Skeletal muscle cell (primary cell): ENCODE results near the gene C17orf78.
A peak's percentile ranks its signal among the peaks of the same experiment; 100 is the strongest.
"Not testable (repeated sequence)": the region's sequence is repeated elsewhere in the genome, so short reads cannot be mapped to it uniquely, and the experiment has no call there.

Source experiments
- DNase-seq: peaks from one replicate; pipeline ENCODE4 v3.0.0-alpha.2; 2010; ENCODE audit warnings: low read depth
- H3K4me3 ChIP-seq: 2 replicates; pipeline ENCODE4 v1.5.1; 2011; ENCODE audit warnings: low read depth, mild to moderate bottlenecking, control low read depth, low read length, moderate library complexity

Gene C17orf78

DNA sequence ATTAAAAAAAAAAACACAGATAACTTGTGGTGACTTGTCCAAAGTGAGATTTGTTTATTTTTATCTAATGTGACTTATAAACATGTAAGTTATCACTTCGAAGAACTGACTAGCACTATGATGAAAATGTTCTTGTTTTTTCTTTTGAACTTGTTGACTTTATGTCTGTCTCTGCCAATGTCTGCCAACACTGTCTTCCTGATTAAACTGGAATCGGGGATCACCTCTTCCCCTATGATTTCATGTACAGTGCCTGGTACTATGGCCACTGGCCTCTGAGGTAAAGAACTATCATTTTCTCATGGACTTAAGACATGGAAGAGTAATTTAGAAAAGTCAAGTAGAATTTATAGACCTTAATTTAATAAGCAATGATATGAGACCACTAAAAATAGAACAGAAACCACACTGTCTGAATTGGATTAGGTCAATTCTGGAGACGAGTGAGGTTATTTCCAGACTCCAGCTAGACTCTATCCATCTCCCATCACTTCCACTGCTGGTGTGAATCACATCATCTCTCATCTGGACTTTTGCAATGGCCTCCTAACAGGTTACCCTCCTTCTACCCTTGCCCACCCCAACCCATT is 8.9 kb downstream of the C17orf78 start:
- H3K4me3 ChIP-seq, result no peak overlapping the region
- no peak for DNase-seq

DNA sequence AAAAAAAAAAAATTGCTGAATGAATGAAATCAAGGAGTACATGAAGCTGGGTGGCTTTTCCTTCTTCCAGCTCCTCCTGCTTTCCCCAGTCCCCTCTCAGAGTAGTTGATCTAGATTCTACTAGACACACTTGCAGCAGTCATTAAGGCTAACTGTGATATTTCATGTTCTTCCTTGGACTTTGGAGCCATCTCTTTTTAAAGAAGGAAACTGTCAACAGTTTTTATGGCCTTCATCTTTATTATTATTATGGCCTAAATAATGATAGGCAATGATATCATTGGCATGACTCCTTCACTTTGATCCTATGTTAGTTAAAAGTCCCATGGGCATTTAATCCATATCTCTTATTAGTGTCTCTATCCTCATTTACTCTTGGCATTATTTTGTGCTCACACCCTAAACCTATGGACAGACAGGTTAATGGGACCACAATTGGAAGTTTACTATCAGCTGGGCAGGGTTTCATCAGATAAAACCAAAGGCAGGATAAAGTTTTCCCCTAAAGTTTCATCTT is 9.7 kb downstream of the C17orf78 start:
- H3K4me3 ChIP-seq, result no peak overlapping the region
- no peak for DNase-seq

GRCh38 chr17:37386462-37386861 is 10.7 kb downstream of the C17orf78 start:
- no peak overlapping the region for H3K4me3 ChIP-seq
- DNase-seq, result no peak

DNA sequence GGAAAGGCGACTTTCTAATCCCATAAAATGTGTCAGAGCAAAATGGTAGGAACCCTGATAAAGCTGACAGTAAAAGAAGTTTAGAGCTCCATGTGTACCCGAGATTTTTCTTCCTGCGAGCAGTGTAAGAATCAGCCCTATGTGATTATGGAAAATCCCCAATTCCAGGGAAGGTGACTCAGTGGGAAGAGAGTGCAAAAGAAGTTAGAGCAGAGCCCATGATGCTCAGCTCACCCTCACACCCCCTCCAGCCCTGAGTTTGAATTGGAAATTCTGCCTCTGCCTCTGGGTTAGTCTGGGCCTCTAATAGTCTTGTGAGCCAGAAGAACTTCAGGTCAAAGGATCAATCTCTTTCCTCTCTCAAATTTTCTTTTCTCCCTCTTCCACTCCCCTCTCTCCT is 12.5 kb downstream of the C17orf78 start:
- no peak for DNase-seq

DNA sequence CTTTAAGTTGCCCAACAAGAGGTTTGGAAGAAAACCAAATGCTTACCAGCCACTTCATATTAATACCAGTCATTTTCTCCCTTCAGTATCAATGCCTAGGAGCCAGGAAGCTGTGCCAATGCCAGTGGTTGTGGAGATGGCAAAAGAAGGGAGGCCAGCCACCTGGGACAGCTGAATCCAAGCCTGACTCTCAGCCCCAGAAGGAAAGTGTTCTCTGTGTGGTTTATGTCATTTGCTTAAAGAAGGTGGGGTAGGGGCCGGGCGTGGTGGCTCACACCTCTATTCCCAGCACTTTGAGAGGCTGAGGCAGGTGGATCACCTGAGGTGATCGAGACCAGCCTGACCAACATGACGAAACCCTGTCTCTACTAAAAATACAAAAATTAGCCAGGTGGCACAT is 13.4 kb downstream of the C17orf78 start:
- no peak overlapping the region for H3K4me3 ChIP-seq
- no peak for DNase-seq

More for the DNA sequence above, 12.5 kb downstream of the C17orf78 start:
- no peak overlapping the region for H3K4me3 ChIP-seq

- peak; percentile 21 for DNase-seq
- H3K4me3 ChIP-seq, result no peak overlapping the region
Observed at GRCh38 chr17:37391146-37391545, 15.4 kb downstream of the C17orf78 start.

GRCh38 chr17:37392024-37392590 is 16.3 kb downstream of the C17orf78 start:
- DNase-seq, result peak; percentile 78
- no peak overlapping the region for H3K4me3 ChIP-seq

DNA sequence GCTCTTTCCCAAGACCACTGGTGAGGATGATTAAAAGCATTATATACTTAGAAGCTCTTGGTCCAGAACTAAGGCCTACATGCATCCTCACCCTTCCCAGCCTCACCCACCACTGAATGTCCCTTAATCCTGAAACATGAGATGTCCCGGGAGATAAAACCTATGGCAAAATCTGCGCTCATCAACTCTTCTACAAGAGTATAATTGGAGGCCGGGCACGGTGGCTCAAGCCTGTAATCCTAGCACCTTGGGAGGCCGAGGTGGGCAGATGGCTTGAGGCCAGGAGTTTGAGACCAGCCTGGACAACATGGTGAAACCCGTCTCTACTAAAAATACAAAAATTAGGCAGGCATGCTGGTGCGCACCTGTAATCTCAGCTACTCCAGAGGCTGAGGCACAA is 17.6 kb downstream of the C17orf78 start:
- DNase-seq, result no peak
- no peak overlapping the region for H3K4me3 ChIP-seq

DNA sequence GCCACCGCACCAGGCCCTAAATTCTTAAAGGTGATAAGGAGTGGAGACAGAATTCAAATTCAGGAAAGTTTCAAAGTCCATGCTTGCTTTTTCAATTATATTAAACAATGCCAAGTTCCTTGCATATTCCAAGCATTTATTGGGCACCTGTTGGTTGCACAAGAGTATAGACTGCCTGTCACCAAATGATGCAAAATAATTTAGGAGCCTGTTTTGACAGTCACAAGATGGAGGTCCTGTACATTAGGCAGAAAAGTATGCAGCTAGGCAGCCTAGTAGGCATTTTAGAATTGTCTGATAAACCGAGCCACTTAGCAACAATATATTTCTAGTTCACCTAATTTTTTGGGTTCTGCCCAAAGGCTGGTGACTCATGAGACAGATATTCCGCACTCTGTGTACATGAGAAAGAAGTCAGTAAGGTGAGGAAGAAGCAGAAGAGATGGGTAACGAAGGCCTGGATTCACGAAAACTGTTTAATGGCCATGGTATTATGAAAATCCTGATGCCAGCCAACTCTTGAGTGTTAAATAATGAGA is 23.5 kb downstream of the C17orf78 start:
- DNase-seq, result no peak

DNA sequence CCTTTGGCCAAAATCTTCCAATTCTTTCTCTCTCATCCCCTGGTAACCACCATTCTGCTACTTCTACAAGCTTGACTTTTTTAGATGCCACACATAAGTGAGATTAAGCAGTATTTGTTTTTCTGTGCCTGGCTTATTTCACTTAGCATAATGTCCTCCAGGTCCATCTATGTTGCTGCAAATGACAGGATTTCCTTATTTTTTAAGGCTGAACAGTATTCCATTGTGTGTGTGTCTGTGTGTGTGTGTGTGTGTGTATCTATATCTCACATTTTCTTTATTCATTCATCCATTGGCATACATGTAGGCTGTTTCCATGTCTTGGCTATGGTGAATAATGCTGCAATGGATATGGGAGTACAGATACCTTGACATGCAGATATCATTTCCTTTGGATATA is 24.7 kb downstream of the C17orf78 start:
- no peak for DNase-seq
- H3K4me3 ChIP-seq, result no peak overlapping the region

More for the DNA sequence above, 23.5 kb downstream of the C17orf78 start:
- H3K4me3 ChIP-seq, result no peak overlapping the region

DNA sequence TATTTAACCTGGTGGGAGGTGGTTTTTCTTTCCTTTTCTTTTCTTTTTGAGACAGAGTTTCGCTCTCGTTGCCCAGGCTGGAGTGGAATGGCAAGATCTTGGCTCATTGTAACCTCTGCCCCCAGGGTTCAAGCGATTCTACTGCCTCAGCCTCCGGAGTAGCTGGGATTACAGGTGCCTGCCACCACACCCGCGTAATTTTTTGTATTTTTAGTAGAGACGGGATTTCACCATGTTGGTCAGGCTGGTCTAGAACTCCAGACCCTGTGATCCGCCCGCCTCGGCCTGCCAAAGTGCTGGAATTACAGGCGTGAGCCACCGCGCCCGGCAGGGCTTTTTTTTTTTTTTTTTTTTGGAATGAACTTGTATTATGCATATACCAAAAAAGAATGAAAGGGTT is 29.7 kb downstream of the C17orf78 start:
- DNase-seq, result not testable (repeated sequence)
- H3K4me3 ChIP-seq, result peak overlapping the region; percentile 84

GRCh38 chr17:37405955-37406634 is 30.3 kb downstream of the C17orf78 start:
- H3K4me3 ChIP-seq, result peak overlapping the region; percentile 84
- no peak for DNase-seq

DNA sequence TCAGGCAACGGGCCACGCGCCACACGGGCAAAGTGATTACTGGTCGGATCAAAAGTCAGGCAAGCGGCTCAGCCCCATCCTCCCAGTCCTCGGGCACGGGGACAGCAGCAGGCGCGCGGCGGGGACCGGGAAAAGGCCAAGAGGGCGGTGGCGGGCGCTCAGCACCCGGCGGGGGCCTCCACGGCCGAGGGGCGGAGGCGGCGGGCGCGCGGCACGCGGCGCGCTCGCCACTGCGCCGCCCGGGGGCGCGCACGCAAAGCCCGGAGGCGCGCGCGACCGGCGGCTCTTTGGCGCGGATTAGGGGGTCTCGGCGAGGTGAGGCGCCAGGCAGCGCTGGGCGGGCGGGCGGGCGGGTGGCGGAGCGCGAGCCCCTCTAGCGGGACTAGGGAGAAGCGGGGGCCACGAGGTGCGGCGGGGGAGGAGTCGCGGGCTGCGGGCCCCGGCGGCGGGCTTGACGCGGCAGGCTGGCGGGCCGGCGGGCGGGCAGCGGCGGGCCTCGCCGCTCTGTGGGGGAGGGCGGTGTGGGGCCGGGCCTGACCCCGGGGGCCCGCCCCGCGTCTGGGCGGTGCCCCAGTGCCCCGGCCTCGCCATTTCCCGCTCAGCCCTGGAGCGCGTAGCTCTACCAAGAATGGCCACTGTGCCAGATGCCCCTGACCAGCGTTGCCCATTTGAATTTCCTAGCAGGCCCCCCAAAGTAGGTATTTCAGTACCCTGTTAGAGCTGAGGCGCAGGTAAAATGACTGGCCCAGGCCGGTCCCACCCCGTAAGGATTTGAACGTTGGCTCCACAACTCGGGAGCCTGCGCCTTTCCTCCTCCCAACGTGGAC is 31.1 kb downstream of the C17orf78 start, which contains the start of the genes ACACA and TADA2A:
Gene ACACA (minus strand): TSS at position 202 of the 827 bp plus-strand sequence. CDS start 537 bp downstream, outside the sequence.
Gene TADA2A (plus strand): TSS at position 252 of the 827 bp plus-strand sequence. CDS start 4,480 bp downstream, outside the sequence.
- peak within 1 kb of the TSS; percentile 84 for H3K4me3 ChIP-seq
- no peak for DNase-seq

- H3K4me3 ChIP-seq, DNase-seq: not testable (repeated sequence)
Observed at GRCh38 chr17:37408145-37408479, 32.3 kb downstream of the C17orf78 start.

DNA sequence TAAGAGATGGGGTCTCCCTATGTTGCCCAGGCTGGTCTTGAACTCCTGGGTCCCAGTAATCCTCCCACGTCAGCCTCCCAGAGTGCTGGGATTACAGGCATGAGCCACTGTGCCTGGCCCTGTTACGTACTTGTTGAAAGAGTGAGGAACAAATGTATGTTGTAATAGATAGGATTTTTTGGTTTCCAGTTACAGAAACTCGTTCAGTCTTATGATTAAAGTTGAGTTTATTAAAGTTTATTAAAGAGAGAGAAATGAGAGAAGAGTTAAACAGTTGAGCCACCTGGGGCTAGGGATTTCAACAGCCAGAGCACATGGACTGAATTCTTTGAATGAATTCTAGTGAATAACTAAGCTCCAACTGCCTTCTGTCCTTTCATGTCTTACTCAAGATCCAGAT is 34.6 kb downstream of the C17orf78 start:
- no peak for DNase-seq
- H3K4me3 ChIP-seq, result no peak overlapping the region

DNA sequence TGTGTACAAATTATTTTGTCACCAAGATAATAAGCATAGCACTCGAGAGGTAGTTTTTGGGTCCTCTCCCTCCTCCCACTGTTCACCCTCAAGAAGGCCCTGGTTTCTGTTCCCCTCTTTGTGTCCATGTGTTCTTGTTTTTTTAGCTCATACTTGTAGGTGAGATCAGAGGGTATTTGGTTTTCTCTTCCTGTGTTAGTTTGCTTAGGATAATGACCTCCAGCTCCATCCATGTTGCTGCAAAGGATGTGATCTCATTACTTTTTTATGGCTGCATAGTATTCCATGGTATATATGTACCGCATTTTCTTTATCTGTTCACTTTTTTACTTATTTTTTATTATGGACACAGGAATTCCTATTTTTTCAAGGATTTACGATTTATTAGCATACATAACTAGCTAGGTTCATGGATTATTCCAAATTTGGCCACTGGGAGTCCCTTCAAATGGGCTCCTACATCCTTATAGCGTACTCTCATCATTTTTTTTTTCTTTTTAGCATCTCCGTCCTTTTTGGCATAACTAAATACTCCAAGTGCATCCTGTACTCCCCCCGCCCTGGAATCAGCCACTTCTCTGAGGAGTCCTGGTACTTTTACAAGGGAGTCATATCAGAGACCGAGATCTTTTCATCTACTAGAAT is 38.2 kb downstream of the C17orf78 start:
- no peak overlapping the region for H3K4me3 ChIP-seq
- no peak for DNase-seq

GRCh38 chr17:37417852-37418251 is 42.1 kb downstream of the C17orf78 start:
- no peak overlapping the region for H3K4me3 ChIP-seq

GRCh38 chr17:37422971-37423625 is 47.3 kb downstream of the C17orf78 start:
- no peak for DNase-seq
- no peak overlapping the region for H3K4me3 ChIP-seq

More at GRCh38 chr17:37417852-37418251, 42.1 kb downstream of the C17orf78 start:
- peak; percentile 7 for DNase-seq
